ENCODE data around the gene CARD11.

GRCh38 chr7:2943851-2944601, 99.6 kb downstream of the CARD11 start:
- TF ChIP-seq, protein P1, sequence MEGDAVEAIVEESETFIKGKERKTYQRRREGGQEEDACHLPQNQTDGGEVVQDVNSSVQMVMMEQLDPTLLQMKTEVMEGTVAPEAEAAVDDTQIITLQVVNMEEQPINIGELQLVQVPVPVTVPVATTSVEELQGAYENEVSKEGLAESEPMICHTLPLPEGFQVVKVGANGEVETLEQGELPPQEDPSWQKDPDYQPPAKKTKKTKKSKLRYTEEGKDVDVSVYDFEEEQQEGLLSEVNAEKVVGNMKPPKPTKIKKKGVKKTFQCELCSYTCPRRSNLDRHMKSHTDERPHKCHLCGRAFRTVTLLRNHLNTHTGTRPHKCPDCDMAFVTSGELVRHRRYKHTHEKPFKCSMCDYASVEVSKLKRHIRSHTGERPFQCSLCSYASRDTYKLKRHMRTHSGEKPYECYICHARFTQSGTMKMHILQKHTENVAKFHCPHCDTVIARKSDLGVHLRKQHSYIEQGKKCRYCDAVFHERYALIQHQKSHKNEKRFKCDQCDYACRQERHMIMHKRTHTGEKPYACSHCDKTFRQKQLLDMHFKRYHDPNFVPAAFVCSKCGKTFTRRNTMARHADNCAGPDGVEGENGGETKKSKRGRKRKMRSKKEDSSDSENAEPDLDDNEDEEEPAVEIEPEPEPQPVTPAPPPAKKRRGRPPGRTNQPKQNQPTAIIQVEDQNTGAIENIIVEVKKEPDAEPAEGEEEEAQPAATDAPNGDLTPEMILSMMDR (IDR thresholded peaks at IDR 0.05): no peak
- TF ChIP-seq EZH2 (IDR thresholded peaks at IDR 0.05; ENCODE audit: borderline replicate concordance, insufficient read depth, low read depth, low read length, poor library complexity, severe bottlenecking): no peak
